Cardiac fibroblast (primary cell): ENCODE data around the gene CLHC1.

ENCODE experiments used
- DNase-seq, 2 donors: peaks; one replicate each; pipeline versions ENCODE4 v3.0.0 to v3.0.0-alpha.2; 2010; ENCODE audit warnings: low read depth in 2 of 2
- H3K4me3 ChIP-seq, 2 donors: replicated peaks in 1 of 2; 1 replicate in 1 of 2; 2 replicates in 1 of 2; pipeline ENCODE4 v1.5.1; 2011; ENCODE audit warnings: low read depth in 2 of 2, low read length in 2 of 2, mild to moderate bottlenecking in 2 of 2, moderate library complexity in 1 of 2
- TF ChIP-seq, protein P1 (sequence below): IDR thresholded peaks from one replicate; pipeline ENCODE4 v1.5.1; 2011; ENCODE audit warnings: low read depth, mild to moderate bottlenecking, low read length, inconsistent platforms

Gene CLHC1

DNA sequence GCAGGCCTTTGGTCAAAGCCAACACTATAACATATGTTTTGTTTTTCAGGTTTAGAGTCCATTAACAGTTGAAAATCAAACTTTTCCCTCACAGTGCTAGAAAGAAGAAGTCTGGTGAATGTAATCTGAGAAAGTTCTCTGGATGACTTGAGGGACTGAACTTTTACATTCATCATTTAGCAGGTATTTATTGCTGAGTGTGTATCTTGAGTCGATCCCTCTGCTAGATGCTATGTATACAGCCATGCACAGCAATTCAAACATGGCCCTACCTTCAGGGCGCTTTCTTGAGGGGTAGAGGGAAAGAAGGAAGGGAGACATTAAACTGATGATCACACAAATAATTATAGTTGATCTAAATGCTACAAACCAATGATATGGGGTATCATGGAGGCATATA lies 89.6 kb downstream of the CLHC1 start:
- TF ChIP-seq, protein P1, sequence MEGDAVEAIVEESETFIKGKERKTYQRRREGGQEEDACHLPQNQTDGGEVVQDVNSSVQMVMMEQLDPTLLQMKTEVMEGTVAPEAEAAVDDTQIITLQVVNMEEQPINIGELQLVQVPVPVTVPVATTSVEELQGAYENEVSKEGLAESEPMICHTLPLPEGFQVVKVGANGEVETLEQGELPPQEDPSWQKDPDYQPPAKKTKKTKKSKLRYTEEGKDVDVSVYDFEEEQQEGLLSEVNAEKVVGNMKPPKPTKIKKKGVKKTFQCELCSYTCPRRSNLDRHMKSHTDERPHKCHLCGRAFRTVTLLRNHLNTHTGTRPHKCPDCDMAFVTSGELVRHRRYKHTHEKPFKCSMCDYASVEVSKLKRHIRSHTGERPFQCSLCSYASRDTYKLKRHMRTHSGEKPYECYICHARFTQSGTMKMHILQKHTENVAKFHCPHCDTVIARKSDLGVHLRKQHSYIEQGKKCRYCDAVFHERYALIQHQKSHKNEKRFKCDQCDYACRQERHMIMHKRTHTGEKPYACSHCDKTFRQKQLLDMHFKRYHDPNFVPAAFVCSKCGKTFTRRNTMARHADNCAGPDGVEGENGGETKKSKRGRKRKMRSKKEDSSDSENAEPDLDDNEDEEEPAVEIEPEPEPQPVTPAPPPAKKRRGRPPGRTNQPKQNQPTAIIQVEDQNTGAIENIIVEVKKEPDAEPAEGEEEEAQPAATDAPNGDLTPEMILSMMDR, result no peak
- no peak overlapping the region for H3K4me3 ChIP-seq
- no peak for DNase-seq

DNA sequence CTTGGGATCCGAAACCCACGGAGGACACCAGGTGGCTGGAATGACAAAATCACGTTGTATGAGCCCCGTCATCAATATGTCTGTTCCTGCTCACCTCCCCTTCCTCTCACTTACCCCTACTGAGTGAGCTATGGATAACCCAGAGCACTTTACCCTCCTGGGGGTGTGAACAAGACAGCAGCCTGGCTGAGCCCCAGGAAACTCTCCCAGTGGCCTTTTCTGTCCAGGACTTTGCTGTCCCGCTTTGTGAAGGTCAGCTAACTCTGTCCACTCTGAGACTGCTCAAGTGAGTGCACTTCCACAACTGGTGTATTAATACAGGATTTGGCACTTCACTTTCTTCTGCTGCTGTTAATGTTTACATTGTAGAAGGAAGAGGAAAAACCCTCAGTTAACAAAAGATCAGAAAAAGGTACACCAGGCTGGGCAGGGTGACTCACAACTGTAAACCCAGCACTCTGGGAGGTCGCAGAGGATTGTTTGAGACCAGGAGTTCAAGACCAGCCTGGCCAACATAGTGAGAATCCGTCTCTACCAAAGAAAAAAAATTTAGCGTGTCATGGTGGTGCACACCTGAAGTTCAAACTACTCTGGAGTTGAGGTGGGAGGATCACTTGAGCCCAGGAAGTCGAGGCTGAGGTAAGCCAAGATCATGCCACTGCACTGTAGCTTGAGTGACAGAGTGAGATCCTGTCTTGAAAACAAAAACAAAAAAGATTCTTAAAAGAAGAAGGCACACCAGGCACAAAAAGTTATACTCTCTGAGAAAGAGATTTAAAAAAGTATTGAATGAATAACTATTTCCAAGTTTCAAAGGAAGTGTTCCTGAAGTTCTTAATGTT lies 90.3 kb downstream of the CLHC1 start:
- no peak overlapping the region for H3K4me3 ChIP-seq
- TF ChIP-seq, protein P1, result no peak
- DNase-seq, result no peak

DNA sequence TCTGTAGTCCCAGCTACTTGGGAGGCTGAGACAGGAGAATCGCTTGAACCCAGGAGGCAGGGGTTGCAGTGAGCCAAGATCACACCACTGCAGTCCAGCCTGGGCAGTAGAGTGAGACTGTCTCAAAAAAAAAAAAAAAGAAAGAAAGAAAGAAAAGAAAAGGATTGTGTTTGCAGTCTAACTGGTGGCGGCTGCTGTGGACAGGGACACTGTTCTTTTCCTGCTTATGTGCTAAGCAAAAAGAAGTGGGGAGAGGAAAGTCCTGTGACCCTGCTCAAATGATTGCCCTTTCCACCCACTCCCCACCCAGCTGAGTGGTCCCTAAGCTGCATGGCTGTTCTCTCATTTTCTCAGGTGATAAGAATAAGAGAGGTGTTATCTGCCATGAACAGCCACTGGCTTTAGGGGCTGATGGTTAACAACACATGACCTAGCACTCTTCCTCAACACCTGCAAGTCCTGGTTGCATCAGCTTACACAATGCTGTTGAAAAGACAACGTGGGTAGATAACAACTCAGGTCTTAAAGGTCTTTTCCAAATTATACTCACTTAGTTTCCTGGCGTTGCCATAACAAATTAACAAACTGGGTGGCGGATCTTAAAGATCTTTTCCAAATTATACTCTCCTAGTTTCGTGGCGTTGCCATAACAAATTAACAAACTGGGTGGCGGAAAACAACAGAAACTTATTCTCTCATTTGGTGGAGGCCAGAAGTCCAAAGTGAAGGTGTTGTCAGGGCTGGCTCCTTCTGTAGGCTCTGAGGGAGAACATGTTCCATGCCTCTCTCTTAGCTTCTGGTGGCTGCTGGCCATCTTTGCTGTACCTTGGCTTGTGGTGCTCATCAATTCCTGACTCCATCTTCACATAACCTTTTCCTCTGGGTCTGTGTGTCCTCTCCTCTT lies 91.5 kb downstream of the CLHC1 start:
- no peak overlapping the region for H3K4me3 ChIP-seq
- TF ChIP-seq, protein P1, result no peak
- no peak for DNase-seq

DNA sequence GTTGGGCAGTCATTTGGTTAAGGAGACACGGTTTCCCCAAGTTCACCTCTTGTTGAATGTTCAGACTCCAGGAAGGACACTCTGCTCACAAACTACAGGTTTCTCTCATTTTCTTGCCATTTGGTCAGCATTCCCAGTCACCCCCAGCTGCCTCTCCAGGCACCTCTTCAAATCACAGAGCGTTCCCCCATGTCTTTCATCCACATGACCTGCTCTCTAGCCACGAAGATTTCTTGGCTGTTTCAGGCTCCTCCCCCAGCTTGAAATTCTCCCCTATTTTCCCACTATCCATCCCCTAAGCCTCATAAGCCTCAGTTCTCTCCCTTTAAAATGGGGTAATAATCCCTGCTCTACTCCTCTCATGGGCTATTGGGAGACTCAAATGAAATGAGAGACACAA lies 92.8 kb downstream of the CLHC1 start:
- no peak for DNase-seq
- TF ChIP-seq, protein P1, result no peak
- no peak overlapping the region for H3K4me3 ChIP-seq

DNA sequence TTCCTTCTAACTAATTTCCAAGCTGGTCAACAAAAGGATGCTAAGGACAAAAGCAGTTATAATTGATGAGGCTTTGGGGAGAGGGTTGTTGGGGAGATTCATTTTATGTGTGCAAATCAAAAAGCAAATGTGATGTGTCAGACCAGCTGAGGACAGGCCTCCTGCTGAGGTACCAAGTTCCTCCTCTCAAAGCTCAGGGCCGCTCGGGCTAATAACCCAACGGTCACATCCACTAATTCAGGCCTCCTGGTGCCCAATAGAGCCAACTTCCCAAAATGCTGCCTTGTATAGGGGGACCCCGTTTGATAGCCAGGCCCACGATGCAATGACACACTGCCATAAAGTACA lies 93.2 kb downstream of the CLHC1 start:
- no peak for DNase-seq
- no peak overlapping the region for H3K4me3 ChIP-seq
- TF ChIP-seq, protein P1, result no peak

DNA sequence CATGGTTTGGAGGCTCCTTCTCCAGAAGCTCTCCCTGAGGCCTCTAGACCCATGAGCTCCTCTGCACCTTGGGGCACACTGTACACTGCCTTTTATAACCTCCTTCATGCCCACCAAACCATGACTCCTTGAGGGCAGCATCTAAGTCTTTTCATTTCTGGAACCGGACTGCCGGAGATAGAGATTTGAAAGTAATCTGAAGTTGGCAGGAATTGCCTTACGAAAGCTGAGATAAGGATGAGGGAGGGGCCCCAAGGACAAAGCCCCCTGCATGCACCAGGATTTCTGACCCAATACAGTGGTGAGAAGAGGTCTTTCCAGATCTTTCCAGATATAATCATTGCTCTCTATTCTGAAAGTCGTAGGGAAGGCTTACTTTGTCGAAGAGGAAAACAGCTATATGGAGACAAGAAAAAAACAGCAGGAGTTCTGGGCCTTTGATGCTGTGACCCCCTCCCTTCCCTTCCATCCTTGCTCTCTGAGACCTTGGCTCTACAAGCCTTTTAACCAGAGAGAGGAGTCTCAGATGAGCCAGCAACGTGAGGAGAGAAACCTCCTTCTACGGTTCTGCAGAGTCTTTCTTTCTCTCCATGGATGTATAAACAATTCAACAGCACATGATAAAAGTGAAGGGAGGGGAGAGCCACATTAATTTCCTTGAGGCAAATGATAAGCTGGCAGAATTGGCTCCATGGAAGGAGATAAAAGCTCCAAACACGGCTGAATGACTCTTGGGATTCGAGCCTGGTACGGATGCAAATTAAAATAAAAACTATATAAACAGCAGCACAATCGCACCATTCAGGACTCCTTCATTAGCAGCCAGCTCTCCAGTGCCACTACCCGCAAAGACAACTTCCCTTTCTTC lies 93.8 kb downstream of the CLHC1 start:
- DNase-seq, result no peak
- TF ChIP-seq, protein P1, result no peak

More for the DNA sequence above, 93.8 kb downstream of the CLHC1 start:
- H3K4me3 ChIP-seq, result no peak overlapping the region
